ENCODE data around the gene TMEM107. TPM values are rescaled to one million over a fixed set of nuclear protein-coding genes. Genes with fewer than 3 reads are reported as not detected.
A peak's percentile ranks its signal among the peaks of the same experiment; 100 is the strongest.

Gene TMEM107
- total and polyA plus RNA-seq, 2 donors = 21.3 to 71.6 TPM

DNA sequence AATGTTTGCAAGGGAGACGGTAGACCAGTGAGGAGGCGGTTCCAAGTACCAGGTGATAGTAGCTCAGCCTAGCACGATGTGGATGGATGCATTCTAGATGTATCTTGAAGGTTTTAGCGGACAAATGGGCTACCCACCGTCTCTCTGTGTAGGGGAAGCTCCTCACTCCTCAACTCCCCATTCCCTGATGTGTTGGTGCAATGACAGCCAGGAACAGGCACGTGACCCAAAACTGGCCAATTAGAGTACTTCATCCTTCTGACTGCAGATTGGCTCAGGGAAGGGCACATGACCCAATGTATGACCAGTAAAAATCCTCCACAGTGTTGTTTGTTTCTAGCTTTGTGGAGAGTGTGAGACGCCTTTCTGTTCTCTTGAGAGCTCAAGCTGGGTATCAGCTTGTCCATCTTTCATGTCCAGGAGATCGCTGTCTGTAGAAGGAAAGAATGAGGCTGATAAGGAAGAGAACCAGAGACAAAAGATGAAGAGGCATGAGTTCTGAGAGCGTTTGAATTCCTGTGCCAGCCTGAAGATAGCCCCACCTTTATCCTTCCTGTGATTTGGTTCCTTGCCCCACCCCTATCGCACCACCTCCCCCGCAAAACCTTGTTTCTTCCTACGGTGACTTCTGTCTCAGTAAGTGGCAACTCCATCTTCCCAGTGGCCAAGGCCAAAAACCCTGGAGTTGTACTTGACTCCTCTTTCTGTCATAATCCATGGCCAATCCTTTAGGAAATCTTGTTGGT is 16.1 kb upstream of the TMEM107 start:
- Histone ChIP-seq H3K36me3 (ENCODE audit: control insufficient read depth in 2 of 2, insufficient read depth in 2 of 2, low read length in 1 of 2) (no peaks in the 10 kb centered on the region), H3K9me3 (ENCODE audit: control insufficient read depth in 2 of 2, insufficient read depth in 1 of 2, low read length in 1 of 2) (no peaks in the 10 kb centered on the region), H3K27ac (ENCODE audit: low read depth in 1 of 2, low read length in 1 of 2) (peak overlapping the region; percentile 85 to 93), H3K4me1 (ENCODE audit: control insufficient read depth in 2 of 2, insufficient read depth in 2 of 2, low read length in 2 of 2) (peaks cover 26 to 44% of the 10 kb centered on the region in 2 donors), H3K27me3 (ENCODE audit: control insufficient read depth in 2 of 2, insufficient read depth in 1 of 2, low read length in 1 of 2) (peaks cover 0 to 4% of the 10 kb centered on the region in 2 donors), H3K4me3 (ENCODE audit: low read length in 2 of 2) (peak overlapping the region; percentile 17 to 38)
- WGBS = 25% methylated on average over 12 of the region's 12 CpGs
- DNase-seq (ENCODE audit: low read depth in 6 of 9, low spot score in 9 of 9) = peak in 5 of 9 donors; percentile 65 to 90 (median 75)

DNA sequence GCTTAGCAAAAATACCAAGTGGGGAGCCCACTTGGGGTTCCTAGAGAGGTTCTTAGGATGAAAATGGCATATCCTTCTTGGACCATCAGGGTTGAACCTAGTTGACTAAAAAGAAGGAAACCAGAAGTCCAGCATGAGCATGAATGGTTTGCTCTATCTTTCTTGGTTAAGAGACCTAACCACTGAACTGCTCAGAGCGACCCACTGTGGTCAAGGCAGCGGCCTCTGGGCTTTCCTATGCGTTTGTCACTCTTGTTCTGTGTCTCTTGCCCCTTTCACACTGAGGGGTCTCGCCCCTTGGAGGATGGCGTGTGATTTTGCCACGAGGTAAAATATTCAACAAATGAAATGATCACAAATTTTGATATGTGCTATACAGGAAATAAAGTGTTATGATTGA is 14.3 kb upstream of the TMEM107 start:
- H3K27me3 ChIP-seq (ENCODE audit: control insufficient read depth in 2 of 2, insufficient read depth in 1 of 2, low read length in 1 of 2) = peaks cover 0 to 7% of the 10 kb centered on the region in 2 donors
- no peaks in the 10 kb centered on the region for H3K36me3 ChIP-seq (ENCODE audit: control insufficient read depth in 2 of 2, insufficient read depth in 2 of 2, low read length in 1 of 2)
- peak overlapping the region in 1 of 2 donors; percentile 13 for H3K27ac ChIP-seq (ENCODE audit: low read depth in 1 of 2, low read length in 1 of 2)
- H3K4me3 ChIP-seq (ENCODE audit: low read length in 2 of 2) = peak overlapping the region in 1 of 2 donors; percentile 21
- WGBS = 60% methylated on average over 6 of the region's 6 CpGs
- H3K4me1 ChIP-seq (ENCODE audit: control insufficient read depth in 2 of 2, insufficient read depth in 2 of 2, low read length in 2 of 2) = peaks cover 37 to 62% of the 10 kb centered on the region in 2 donors
- no peak for DNase-seq (ENCODE audit: low read depth in 6 of 9, low spot score in 9 of 9)
- no peaks in the 10 kb centered on the region for H3K9me3 ChIP-seq (ENCODE audit: control insufficient read depth in 2 of 2, insufficient read depth in 1 of 2, low read length in 1 of 2)

DNA sequence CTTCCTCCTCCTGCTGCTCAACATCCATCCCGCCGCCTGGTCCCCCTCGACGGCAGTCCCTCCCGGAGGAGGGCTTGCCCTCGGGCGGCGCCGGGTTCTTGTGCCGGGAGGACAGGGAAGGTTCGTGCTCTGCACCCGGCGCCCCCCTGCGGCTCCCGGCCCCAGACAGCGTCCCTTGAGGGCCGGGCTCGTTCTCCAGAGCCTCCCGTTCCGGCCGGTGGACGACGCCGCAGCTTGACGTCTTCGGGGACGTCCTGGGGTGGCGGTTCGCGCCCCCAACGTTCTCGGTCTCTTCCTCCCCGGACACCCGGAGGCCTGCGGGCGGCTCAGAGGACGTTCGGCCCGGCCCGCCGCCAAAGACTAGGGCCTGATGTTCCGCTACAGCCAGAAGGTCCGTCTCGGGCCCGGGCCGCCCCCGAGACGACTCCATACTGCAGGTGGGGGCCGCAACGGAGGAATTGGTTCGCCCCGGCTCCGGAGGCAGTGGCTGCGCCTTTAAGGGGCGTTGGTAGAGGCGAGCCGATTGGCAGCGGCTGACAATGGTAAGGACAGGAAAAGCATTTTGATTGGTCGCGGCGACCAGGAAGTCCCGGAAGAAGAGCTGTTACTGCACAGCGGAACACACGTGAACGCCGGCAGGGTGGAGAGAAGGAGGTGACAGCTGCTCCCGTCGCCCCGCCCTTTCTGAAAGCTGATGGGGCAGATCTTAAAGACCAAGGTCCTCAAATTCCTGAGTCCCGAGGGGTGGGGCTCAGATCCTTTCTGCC is 13.7 kb upstream of the TMEM107 start, which contains the start of gene BORCS6:
BORCS6 (minus strand) TSS at position 470 of the 767 bp plus-strand sequence; CDS start at position 430, 40 bp downstream.
- Histone ChIP-seq H3K27ac (ENCODE audit: low read depth in 1 of 2, low read length in 1 of 2) (peak within 1 kb of the TSS; percentile 87 to 96), H3K9me3 (ENCODE audit: control insufficient read depth in 2 of 2, insufficient read depth in 1 of 2, low read length in 1 of 2) (no peaks in the 10 kb centered on the region), H3K27me3 (ENCODE audit: control insufficient read depth in 2 of 2, insufficient read depth in 1 of 2, low read length in 1 of 2) (peaks cover 0 to 10% of the 10 kb centered on the region in 2 donors), H3K4me1 (ENCODE audit: control insufficient read depth in 2 of 2, insufficient read depth in 2 of 2, low read length in 2 of 2) (peaks cover 37 to 64% of the 10 kb centered on the region in 2 donors), H3K36me3 (ENCODE audit: control insufficient read depth in 2 of 2, insufficient read depth in 2 of 2, low read length in 1 of 2) (no peaks in the 10 kb centered on the region), H3K4me3 (ENCODE audit: low read length in 2 of 2) (peak within 1 kb of the TSS; percentile 83 to 86)
- DNase-seq (ENCODE audit: low read depth in 6 of 9, low spot score in 9 of 9) = peak; percentile 88 to 98 (median 94)
- WGBS = under 1% methylated on average over 70 of the region's 70 CpGs

DNA sequence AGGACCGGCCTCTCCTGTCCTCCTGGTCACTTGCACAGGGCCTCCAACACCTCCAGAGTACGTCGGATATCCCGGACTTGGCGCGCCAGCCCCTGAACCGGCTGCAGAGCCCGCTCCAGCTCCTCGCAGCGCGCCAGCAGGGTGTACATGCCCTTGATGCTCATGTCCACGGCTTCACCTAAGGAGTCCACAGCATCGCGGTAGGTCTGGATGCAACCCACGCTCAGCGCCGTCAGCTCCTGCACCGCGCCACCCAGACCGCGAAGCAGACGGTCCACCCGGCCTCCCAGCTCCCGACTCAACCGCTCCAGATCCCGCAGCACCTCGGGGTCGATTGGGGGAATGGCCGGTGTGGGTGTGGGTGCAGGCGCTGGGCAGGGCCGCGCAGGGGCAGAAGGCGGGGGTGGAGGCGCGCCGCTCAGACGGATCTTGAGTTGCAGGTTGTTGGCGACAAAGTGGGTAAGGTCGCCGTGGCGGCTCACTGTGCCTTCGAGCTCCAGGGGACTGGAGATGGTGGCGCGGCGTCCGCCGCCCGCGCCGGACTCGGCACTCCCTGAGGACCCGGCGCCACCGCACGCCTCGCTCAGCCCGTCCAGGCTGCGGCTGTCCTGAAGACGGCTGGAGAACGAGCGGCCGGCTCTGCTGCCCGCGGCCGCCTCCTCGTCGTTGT is 13.0 kb upstream of the TMEM107 start:
- H3K9me3 ChIP-seq (ENCODE audit: control insufficient read depth in 2 of 2, insufficient read depth in 1 of 2, low read length in 1 of 2) = no peaks in the 10 kb centered on the region
- H3K27me3 ChIP-seq (ENCODE audit: control insufficient read depth in 2 of 2, insufficient read depth in 1 of 2, low read length in 1 of 2) = peaks cover 0 to 17% of the 10 kb centered on the region in 2 donors
- H3K36me3 ChIP-seq (ENCODE audit: control insufficient read depth in 2 of 2, insufficient read depth in 2 of 2, low read length in 1 of 2) = no peaks in the 10 kb centered on the region
- H3K4me3 ChIP-seq (ENCODE audit: low read length in 2 of 2) = peak overlapping the region; percentile 83 to 86
- WGBS = 8% methylated on average over 67 of the region's 67 CpGs
- H3K27ac ChIP-seq (ENCODE audit: low read depth in 1 of 2, low read length in 1 of 2) = peak overlapping the region; percentile 87 to 96
- DNase-seq (ENCODE audit: low read depth in 6 of 9, low spot score in 9 of 9) = peak in 2 of 9 donors; percentile 34 to 43
- peaks cover 37 to 64% of the 10 kb centered on the region in 2 donors for H3K4me1 ChIP-seq (ENCODE audit: control insufficient read depth in 2 of 2, insufficient read depth in 2 of 2, low read length in 2 of 2)

DNA sequence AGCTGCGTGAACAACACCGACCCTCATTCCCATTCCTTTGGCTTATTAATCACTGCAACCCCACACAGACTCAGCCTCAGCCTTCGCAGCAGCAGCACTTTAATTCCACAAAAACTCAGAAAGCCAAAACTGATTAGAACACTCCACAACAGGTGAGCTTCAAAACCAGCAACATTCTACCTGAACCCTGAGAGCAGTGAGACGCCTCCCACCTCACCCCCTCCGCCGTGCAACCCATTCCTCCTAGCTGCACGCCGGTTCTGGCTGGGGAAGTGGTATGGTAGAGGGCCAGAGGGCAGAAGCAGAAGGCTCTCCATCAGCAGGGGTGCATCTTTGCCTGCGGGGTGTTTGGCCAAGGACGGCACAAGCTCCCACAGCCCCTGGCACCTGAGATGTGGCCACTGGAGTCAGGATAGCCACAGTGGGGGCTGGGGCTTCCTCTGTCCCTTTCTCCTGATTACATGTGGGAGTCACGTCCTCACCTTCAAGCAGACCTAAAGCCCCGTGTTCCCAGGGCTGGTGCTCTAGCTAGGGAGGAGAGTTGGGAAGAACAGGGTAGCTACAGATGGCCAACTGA is 12.2 kb upstream of the TMEM107 start:
- H3K36me3 ChIP-seq (ENCODE audit: control insufficient read depth in 2 of 2, insufficient read depth in 2 of 2, low read length in 1 of 2) = no peaks in the 10 kb centered on the region
- H3K27ac ChIP-seq (ENCODE audit: low read depth in 1 of 2, low read length in 1 of 2) = peak overlapping the region; percentile 67 to 90
- DNase-seq (ENCODE audit: low read depth in 6 of 9, low spot score in 9 of 9) = no peak
- peak overlapping the region; percentile 83 to 86 for H3K4me3 ChIP-seq (ENCODE audit: low read length in 2 of 2)
- peaks cover 37 to 66% of the 10 kb centered on the region in 2 donors for H3K4me1 ChIP-seq (ENCODE audit: control insufficient read depth in 2 of 2, insufficient read depth in 2 of 2, low read length in 2 of 2)
- H3K27me3 ChIP-seq (ENCODE audit: control insufficient read depth in 2 of 2, insufficient read depth in 1 of 2, low read length in 1 of 2) = peaks cover 0 to 20% of the 10 kb centered on the region in 2 donors
- 56% methylated on average over 12 of the region's 12 CpGs for WGBS
- no peaks in the 10 kb centered on the region for H3K9me3 ChIP-seq (ENCODE audit: control insufficient read depth in 2 of 2, insufficient read depth in 1 of 2, low read length in 1 of 2)

DNA sequence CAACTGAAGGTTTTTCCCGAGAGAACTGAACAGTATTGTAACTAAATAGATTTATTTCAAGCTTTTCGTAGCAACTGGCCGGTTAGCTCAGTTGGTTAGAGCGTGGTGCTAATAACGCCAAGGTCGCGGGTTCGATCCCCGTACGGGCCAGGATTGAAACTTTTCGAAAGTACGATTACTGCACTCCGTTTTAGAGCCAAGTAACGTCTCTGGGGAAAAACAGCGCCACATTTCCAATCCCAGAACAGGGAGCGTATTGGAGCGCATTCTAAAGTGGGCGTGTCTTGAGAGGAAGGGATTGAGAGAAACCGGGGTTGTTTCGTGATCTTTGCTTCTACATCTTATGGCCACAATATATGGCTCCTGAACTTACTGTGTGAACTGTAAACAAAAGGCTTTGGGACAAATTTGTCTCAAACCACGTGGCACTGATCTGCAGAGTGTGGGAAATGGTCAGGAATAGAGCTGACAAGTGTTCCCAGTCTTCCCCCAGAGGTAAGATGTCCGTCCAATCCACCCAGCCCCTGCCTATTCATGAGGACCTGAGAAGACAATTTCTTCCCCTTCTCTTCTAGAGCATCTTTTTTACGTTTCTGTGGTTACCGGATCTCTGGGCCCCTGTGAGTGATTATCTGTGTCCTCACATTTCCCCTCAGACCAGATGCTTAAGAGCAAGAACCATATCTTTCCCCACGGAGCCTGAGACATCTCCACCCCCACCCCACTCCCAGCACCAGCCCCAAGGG is 11.5 kb upstream of the TMEM107 start:
- H3K27me3 ChIP-seq (ENCODE audit: control insufficient read depth in 2 of 2, insufficient read depth in 1 of 2, low read length in 1 of 2) = peaks cover 0 to 24% of the 10 kb centered on the region in 2 donors
- H3K36me3 ChIP-seq (ENCODE audit: control insufficient read depth in 2 of 2, insufficient read depth in 2 of 2, low read length in 1 of 2) = no peaks in the 10 kb centered on the region
- 1% methylated on average over 25 of the region's 25 CpGs for WGBS
- peak overlapping the region; percentile 80 to 83 for H3K4me3 ChIP-seq (ENCODE audit: low read length in 2 of 2)
- H3K4me1 ChIP-seq (ENCODE audit: control insufficient read depth in 2 of 2, insufficient read depth in 2 of 2, low read length in 2 of 2) = peaks cover 36 to 64% of the 10 kb centered on the region in 2 donors
- peak in 7 of 9 donors; percentile 61 to 92 (median 83) for DNase-seq (ENCODE audit: low read depth in 6 of 9, low spot score in 9 of 9)
- H3K9me3 ChIP-seq (ENCODE audit: control insufficient read depth in 2 of 2, insufficient read depth in 1 of 2, low read length in 1 of 2) = no peaks in the 10 kb centered on the region
- peak overlapping the region; percentile 89 to 90 for H3K27ac ChIP-seq (ENCODE audit: low read depth in 1 of 2, low read length in 1 of 2)

DNA sequence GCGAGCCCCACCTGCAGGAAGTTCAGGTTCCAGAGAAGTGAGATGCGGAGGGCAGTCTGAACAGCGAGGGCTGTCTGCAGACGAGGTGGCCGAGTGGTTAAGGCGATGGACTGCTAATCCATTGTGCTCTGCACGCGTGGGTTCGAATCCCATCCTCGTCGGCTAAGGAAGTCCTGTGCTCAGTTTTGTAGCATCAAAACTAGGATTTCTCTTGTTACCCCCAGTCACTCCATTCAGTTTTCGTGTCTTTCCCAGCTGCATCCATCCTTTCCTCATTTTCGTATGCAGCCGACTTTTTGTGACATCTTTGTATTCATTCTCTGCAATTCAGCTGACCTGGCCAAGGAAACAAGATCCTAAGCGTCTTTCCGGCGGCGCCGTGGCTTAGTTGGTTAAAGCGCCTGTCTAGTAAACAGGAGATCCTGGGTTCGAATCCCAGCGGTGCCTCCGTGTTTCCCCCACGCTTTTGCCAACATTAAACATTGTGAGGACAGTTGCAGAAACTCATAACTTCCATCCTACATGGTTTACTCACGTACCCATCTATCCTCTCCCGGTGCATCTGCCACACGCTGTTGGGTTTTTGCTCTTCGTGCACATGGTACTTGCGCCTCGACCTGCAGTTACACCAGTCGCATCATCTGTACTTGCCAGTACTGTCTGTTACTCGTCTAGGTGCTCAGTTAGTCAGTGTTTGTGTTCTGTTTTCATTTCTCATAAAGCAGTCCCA is 10.8 kb upstream of the TMEM107 start:
- Histone ChIP-seq H3K4me1 (ENCODE audit: control insufficient read depth in 2 of 2, insufficient read depth in 2 of 2, low read length in 2 of 2) (peaks cover 33 to 56% of the 10 kb centered on the region in 2 donors), H3K27ac (ENCODE audit: low read depth in 1 of 2, low read length in 1 of 2) (peak overlapping the region; percentile 89 to 90), H3K27me3 (ENCODE audit: control insufficient read depth in 2 of 2, insufficient read depth in 1 of 2, low read length in 1 of 2) (peaks cover 0 to 30% of the 10 kb centered on the region in 2 donors), H3K36me3 (ENCODE audit: control insufficient read depth in 2 of 2, insufficient read depth in 2 of 2, low read length in 1 of 2) (no peaks in the 10 kb centered on the region), H3K4me3 (ENCODE audit: low read length in 2 of 2) (peak overlapping the region; percentile 52 to 80), H3K9me3 (ENCODE audit: control insufficient read depth in 2 of 2, insufficient read depth in 1 of 2, low read length in 1 of 2) (no peaks in the 10 kb centered on the region)
- WGBS = under 1% methylated on average over 32 of the region's 32 CpGs
- DNase-seq (ENCODE audit: low read depth in 6 of 9, low spot score in 9 of 9) = peak in 8 of 9 donors; percentile 76 to 94 (median 83)

Measured in thymus (tissue), 11 donors.